A673 (cell line): ENCODE measurements around the gene GJB4. TPM values are rescaled to one million over a fixed set of nuclear protein-coding genes. Genes with fewer than 3 reads are reported as not detected.

Experiments used
- BruUV-seq: library from RNA; stranded (reverse); fragments of 400-500 nt; replicated peaks from 2 replicates; lab custom pipeline; 2021; lab: Mats Ljungman, UMichigan
- CTCF ChIA-PET: fragments of 300-600 bp; sonication (Branson Sonifier 250); formaldehyde crosslinking; loops from one replicate; lab custom pipeline; 2022; ENCODE audit warnings: antibody characterized with exemption; lab: Charles Lee
- POLR2A ChIA-PET: fragments of 300-600 bp; sonication (Branson Sonifier 250); formaldehyde crosslinking; loops from one replicate; lab custom pipeline; 2022; ENCODE audit warnings: antibody characterized with exemption; ENCODE audit not compliant: low non-redundant PET; lab: Charles Lee
- DNase-seq: peaks from one replicate; pipeline ENCODE4 v3.0.0-alpha.2; 2015; ENCODE audit warnings: low spot score
- H3K27ac ChIP-seq: fragments of 200-600 bp; sonication (generic); 2 replicates; pipeline ENCODE4 v1.5.1; 2016; ENCODE audit warnings: mixed run types, low read depth, mild to moderate bottlenecking, mixed read lengths, antibody characterized with exemption, low read length; ENCODE audit not compliant: poor library complexity, severe bottlenecking
- H3K27me3 ChIP-seq: fragments of 200-600 bp; sonication (generic); replicated peaks from 2 replicates; pipeline ENCODE4 v1.6.1; 2017; ENCODE audit warnings: mixed run types, low read depth, mild to moderate bottlenecking, mixed read lengths, antibody characterized with exemption, low read length; ENCODE audit not compliant: insufficient read depth, poor library complexity
- H3K36me3 ChIP-seq: fragments of 200-600 bp; sonication (generic); 2 replicates; pipeline ENCODE4 v1.6.1; 2016; ENCODE audit warnings: mixed run types, mild to moderate bottlenecking, mixed read lengths, antibody characterized with exemption, low read length; ENCODE audit not compliant: insufficient read depth, poor library complexity, severe bottlenecking
- H3K4me1 ChIP-seq: fragments of 200-600 bp; sonication (generic); 2 replicates; pipeline ENCODE4 v1.6.1; 2017; ENCODE audit warnings: mixed run types, mild to moderate bottlenecking, mixed read lengths, antibody characterized with exemption, low read length; ENCODE audit not compliant: insufficient read depth, poor library complexity, severe bottlenecking
- H3K4me3 ChIP-seq: fragments of 200-600 bp; sonication (generic); 2 replicates; pipeline ENCODE4 v1.5.1; 2016; ENCODE audit warnings: low read depth, mixed run types, mild to moderate bottlenecking, mixed read lengths, low read length; ENCODE audit not compliant: poor library complexity, severe bottlenecking
- H3K9me3 ChIP-seq: fragments of 200-600 bp; sonication (generic); 2 replicates; pipeline ENCODE4 v1.6.1; 2016; ENCODE audit warnings: mixed run types, low read depth, mild to moderate bottlenecking, mixed read lengths, antibody characterized with exemption, low read length; ENCODE audit not compliant: poor library complexity, severe bottlenecking
- CTCF ChIP-seq: fragments of 300-800, 200-600 bp; sonication (generic); conservative IDR thresholded peaks from 2 replicates; pipeline ENCODE4 v1.5.1; 2017; ENCODE audit warnings: low read depth, mild to moderate bottlenecking, antibody characterized with exemption, low read length, moderate library complexity, mixed read lengths
- EZH2 ChIP-seq: fragments of 200-600 bp; sonication (generic); IDR thresholded peaks from 2 replicates; pipeline ENCODE4 v1.6.1; 2017; ENCODE audit warnings: borderline replicate concordance, low read depth, mild to moderate bottlenecking, mixed read lengths, antibody characterized with exemption, low read length; ENCODE audit not compliant: poor library complexity, severe bottlenecking
- intact Hi-C: fragments of 100-400 bp; cut with micrococcal nuclease; formaldehyde crosslinking; loops from one replicate; pipeline ENCODE4 v1.10.0; 2022; ENCODE audit not compliant: unreplicated experiment
- total RNA-seq: library from RNA; stranded (reverse); gene quantifications from 2 replicates; pipeline ENCODE4 v1.2.3, GENCODE V29; 2021

The GJB4 gene
- total RNA-seq, 1 experiment from 2014 or later, result not detected

- TF ChIP-seq CTCF (no peak), EZH2 (no peak)
- peaks cover 39% of the 10 kb centered on the region for H3K27me3 ChIP-seq
- H3K4me3 ChIP-seq, result no peak overlapping the region
- no peak overlapping the region for H3K27ac ChIP-seq
- no peak for DNase-seq
- H3K9me3 ChIP-seq, result no peaks in the 10 kb centered on the region
- intact Hi-C loops, result no loop called here
- ChIA-PET POLR2A (no interaction called here), CTCF (no interaction called here)
- BruUV-seq, result no TSS peak
- H3K4me1 ChIP-seq, result no peaks in the 10 kb centered on the region
- no peaks in the 10 kb centered on the region for H3K36me3 ChIP-seq
These were observed 18.8 kb downstream of the GJB4 start for GRCh38 chr1:34778381-34778780.

- Histone ChIP-seq H3K4me1 (no peaks in the 10 kb centered on the region), H3K4me3 (no peak overlapping the region), H3K36me3 (no peaks in the 10 kb centered on the region), H3K9me3 (no peaks in the 10 kb centered on the region), H3K27me3 (peaks cover 39% of the 10 kb centered on the region), H3K27ac (no peak overlapping the region)
- CTCF ChIA-PET, result no interaction called here
- intact Hi-C loops, result no loop called here
- no peak for DNase-seq
- TF ChIP-seq EZH2 (no peak), CTCF (no peak)
- POLR2A ChIA-PET, result no interaction called here
- no TSS peak for BruUV-seq
These were observed 19.5 kb downstream of the GJB4 start for GRCh38 chr1:34779005-34779404.

- no TSS peak for BruUV-seq
- CTCF ChIA-PET, result no interaction called here
- TF ChIP-seq EZH2 (no peak), CTCF (no peak)
- H3K27me3 ChIP-seq, result peaks cover 39% of the 10 kb centered on the region
- POLR2A ChIA-PET, result no interaction called here
- H3K9me3 ChIP-seq, result no peaks in the 10 kb centered on the region
- H3K4me3 ChIP-seq, result no peak overlapping the region
- DNase-seq, result no peak
- H3K36me3 ChIP-seq, result no peaks in the 10 kb centered on the region
- H3K27ac ChIP-seq, result no peak overlapping the region
- intact Hi-C loops, result no loop called here
- no peaks in the 10 kb centered on the region for H3K4me1 ChIP-seq
These were observed 20.0 kb downstream of the GJB4 start for GRCh38 chr1:34779526-34779925.
